Ureter (tissue), 1 donor: ENCODE data around the gene ERH. TPM values are rescaled to one million over a fixed set of nuclear protein-coding genes. Genes with fewer than 3 reads are reported as not detected.

Experiments
- total RNA-seq: library from RNA; stranded (reverse); gene quantifications from one replicate; pipeline ENCODE4 v1.2.4, GENCODE V29; 2023
- donor health status: DM: yes; HTN: yes; CAD: no.

The ERH gene
- total RNA-seq, 1 donor from 2014 or later: 219 TPM

Other genes with a start within 250 kb of the ERH start
- gene DCAF5, start 245.2 kb downstream of the ERH start, total RNA-seq: 58.6 TPM
- gene EXD2, start 206.8 kb downstream of the ERH start, total RNA-seq: 21.0 TPM
- 1.6 TPM for gene GALNT16, start 138.1 kb downstream of the ERH start, total RNA-seq
- 66.4 TPM for gene SLC39A9, start 393 bp upstream of the ERH start, total RNA-seq
- gene PLEKHD1, start 86.4 kb upstream of the ERH start, total RNA-seq: 0.10 TPM
- not detected for gene CCDC177, start 176.6 kb upstream of the ERH start, total RNA-seq
- gene SUSD6, start 213.3 kb upstream of the ERH start, total RNA-seq: 41.6 TPM